VCaP (cell line): ENCODE data around the gene UBA52.
"Not testable (repeated sequence)": the region's sequence is repeated elsewhere in the genome, so short reads cannot be mapped to it uniquely, and the experiment has no call there.

Experiments
- H3K27ac ChIP-seq: fragments of 450-650 bp; 2 replicates; pipeline ENCODE4 v1.5.1; 2017
- CTCF ChIP-seq: fragments of 450-650 bp; conservative IDR thresholded peaks from 2 replicates; pipeline ENCODE4 v1.5.1; 2017; ENCODE audit warnings: mild to moderate bottlenecking, moderate library complexity

UBA52 gene

GRCh38 chr19:18590273-18591272 lies 18.9 kb downstream of the UBA52 start:
- no peak overlapping the region for H3K27ac ChIP-seq
- no peak for TF ChIP-seq CTCF

GRCh38 chr19:18591735-18592385 lies 20.2 kb downstream of the UBA52 start:
- TF ChIP-seq CTCF = no peak
- H3K27ac ChIP-seq = no peak overlapping the region

GRCh38 chr19:18592732-18593131 lies 21.1 kb downstream of the UBA52 start:
- not testable (repeated sequence) for H3K27ac ChIP-seq

- peak overlapping the region; percentile 37 for H3K27ac ChIP-seq
- TF ChIP-seq CTCF = no peak
These were observed 21.9 kb downstream of the UBA52 start for GRCh38 chr19:18593367-18594095.

- H3K27ac ChIP-seq = peak overlapping the region; percentile 37
- TF ChIP-seq CTCF = peak; percentile 97
These were observed 22.6 kb downstream of the UBA52 start for GRCh38 chr19:18594096-18594823.

GRCh38 chr19:18594824-18595373 lies 23.2 kb downstream of the UBA52 start:
- peak overlapping the region; percentile 37; the same call in 1 of the 2 replicates for H3K27ac ChIP-seq

More at GRCh38 chr19:18594824-18595373, 23.2 kb downstream of the UBA52 start:
- TF ChIP-seq CTCF = no peak
